Glutamatergic neuron (in vitro differentiated cells): Measurements from ENCODE around the gene STK17A. TPM values are rescaled to one million over a fixed set of nuclear protein-coding genes. Genes with fewer than 3 reads are reported as not detected.

Source experiments
- DNase-seq: peaks from one replicate; pipeline ENCODE4 v3.0.0; 2022
- H3K27ac Mint-ChIP-seq: one replicate; pipeline ENCODE4 v1.8.0; 2020; ENCODE audit warnings: mild to moderate bottlenecking, mixed read lengths, inconsistent platforms; ENCODE audit not compliant: unreplicated experiment
- H3K27me3 Mint-ChIP-seq: one replicate; pipeline ENCODE4 v1.8.0; 2020; ENCODE audit warnings: mild to moderate bottlenecking, moderate library complexity, mixed read lengths, inconsistent platforms; ENCODE audit not compliant: unreplicated experiment
- H3K36me3 Mint-ChIP-seq: one replicate; pipeline ENCODE4 v1.8.0; 2020; ENCODE audit warnings: mild to moderate bottlenecking, mixed read lengths, inconsistent platforms; ENCODE audit not compliant: unreplicated experiment
- H3K4me1 Mint-ChIP-seq: one replicate; pipeline ENCODE4 v1.8.0; 2020; ENCODE audit warnings: mild to moderate bottlenecking, low read depth, mixed read lengths, inconsistent platforms; ENCODE audit not compliant: unreplicated experiment
- H3K4me3 Mint-ChIP-seq: one replicate; pipeline ENCODE4 v1.8.0; 2020; ENCODE audit warnings: mild to moderate bottlenecking, mixed read lengths, inconsistent platforms; ENCODE audit not compliant: unreplicated experiment
- H3K9me3 Mint-ChIP-seq: one replicate; pipeline ENCODE4 v1.8.0; 2020; ENCODE audit warnings: mild to moderate bottlenecking, moderate library complexity, mixed read lengths, inconsistent platforms; ENCODE audit not compliant: unreplicated experiment
- total RNA-seq: library from RNA; stranded (reverse); fragmentation: NEBNext Ultra II Directional; extraction: Animal tissue kit (Norgen Biotek cat#: 25700); gene quantifications from one replicate; pipeline ENCODE4 v1.2.1, GENCODE V29; 2021; ENCODE audit not compliant: unreplicated experiment
- TF ChIP-seq, protein P1 (sequence below): fragments of 200-600 bp; sonication (generic); IDR thresholded peaks from one replicate; pipeline ENCODE4 v1.5.0; 2021; ENCODE audit not compliant: partially characterized antibody, unreplicated experiment

Gene STK17A
- total RNA-seq, 1 donor from 2014 or later: 26.8 TPM

DNA sequence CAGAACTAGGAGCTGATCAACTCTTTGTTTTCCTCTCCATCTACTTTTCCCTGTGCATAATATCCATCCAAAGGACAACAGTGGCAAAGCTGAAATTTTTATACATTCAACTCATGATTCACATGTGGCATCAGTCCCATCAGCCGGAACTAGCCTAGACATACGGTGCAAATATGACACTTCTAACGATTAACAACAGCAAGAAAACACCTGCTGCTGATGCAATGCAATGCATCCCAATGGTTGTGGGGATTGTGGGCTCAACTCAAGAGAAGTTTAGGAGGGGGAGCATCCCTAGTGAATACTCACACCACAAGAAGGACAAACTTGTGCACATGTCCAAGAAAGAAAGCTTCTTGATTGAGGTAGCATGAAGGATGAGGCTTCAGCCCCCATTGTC lies 20.5 kb upstream of the STK17A start:
- Mint-ChIP-seq H3K27me3 (peaks cover 2% of the 10 kb centered on the region), H3K4me1 (no peaks in the 10 kb centered on the region), H3K9me3 (peaks cover 10% of the 10 kb centered on the region), H3K36me3 (peaks cover 11% of the 10 kb centered on the region), H3K27ac (no peak overlapping the region), H3K4me3 (no peak overlapping the region)
- no peak for DNase-seq
- TF ChIP-seq, protein P1, sequence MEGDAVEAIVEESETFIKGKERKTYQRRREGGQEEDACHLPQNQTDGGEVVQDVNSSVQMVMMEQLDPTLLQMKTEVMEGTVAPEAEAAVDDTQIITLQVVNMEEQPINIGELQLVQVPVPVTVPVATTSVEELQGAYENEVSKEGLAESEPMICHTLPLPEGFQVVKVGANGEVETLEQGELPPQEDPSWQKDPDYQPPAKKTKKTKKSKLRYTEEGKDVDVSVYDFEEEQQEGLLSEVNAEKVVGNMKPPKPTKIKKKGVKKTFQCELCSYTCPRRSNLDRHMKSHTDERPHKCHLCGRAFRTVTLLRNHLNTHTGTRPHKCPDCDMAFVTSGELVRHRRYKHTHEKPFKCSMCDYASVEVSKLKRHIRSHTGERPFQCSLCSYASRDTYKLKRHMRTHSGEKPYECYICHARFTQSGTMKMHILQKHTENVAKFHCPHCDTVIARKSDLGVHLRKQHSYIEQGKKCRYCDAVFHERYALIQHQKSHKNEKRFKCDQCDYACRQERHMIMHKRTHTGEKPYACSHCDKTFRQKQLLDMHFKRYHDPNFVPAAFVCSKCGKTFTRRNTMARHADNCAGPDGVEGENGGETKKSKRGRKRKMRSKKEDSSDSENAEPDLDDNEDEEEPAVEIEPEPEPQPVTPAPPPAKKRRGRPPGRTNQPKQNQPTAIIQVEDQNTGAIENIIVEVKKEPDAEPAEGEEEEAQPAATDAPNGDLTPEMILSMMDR: no peak

DNA sequence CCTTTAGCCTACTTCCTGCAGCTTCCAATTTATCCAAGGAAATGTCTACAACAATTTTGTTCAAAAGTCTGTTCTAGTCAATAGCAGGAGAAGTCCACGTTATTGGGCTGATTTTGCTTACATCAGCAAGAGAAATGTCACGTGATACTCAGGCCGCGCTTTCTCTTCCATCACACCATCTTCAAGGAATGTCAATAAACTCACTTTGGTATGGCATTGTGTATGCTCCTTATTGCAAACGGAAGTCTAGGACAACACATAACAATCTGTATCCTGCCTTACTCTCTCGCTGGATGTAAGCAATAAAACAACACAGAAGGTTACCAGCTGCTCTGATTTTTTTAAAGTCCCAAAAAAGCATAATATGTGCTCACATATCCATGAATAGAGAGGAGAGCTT lies 17.1 kb upstream of the STK17A start:
- no peak overlapping the region for H3K27ac Mint-ChIP-seq
- peaks cover 4% of the 10 kb centered on the region for H3K36me3 Mint-ChIP-seq

DNA sequence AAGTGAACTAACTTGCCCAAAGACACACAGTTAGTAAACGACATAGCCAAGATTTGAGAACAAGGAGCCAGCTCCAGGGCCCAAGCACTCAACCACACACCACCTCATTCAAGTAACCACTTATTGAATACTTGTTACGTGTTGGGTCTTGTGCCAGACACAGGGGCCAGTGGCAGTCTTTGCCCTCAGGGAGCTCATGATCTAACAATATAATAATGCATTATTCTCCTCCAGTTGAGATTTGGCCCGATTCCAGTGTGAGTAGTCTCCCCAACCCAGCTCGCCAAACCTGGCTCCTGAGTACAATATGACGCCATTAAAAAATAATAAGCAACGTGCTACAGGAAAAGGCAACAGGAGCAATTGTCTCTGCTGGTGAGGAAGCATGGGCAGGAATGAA lies 14.4 kb upstream of the STK17A start:
- H3K27ac Mint-ChIP-seq: no peak overlapping the region
- H3K27me3 Mint-ChIP-seq: no peaks in the 10 kb centered on the region
- TF ChIP-seq, protein P1: no peak
- H3K36me3 Mint-ChIP-seq: no peaks in the 10 kb centered on the region
- no peak overlapping the region for H3K4me3 Mint-ChIP-seq
- H3K4me1 Mint-ChIP-seq: no peaks in the 10 kb centered on the region
- H3K9me3 Mint-ChIP-seq: no peaks in the 10 kb centered on the region
- DNase-seq: no peak

More for the DNA sequence above, 17.1 kb upstream of the STK17A start:
- Mint-ChIP-seq H3K4me3 (no peak overlapping the region), H3K4me1 (no peaks in the 10 kb centered on the region), H3K27me3 (no peaks in the 10 kb centered on the region), H3K9me3 (peaks cover 2% of the 10 kb centered on the region)
- no peak for DNase-seq
- TF ChIP-seq, protein P1: no peak

DNA sequence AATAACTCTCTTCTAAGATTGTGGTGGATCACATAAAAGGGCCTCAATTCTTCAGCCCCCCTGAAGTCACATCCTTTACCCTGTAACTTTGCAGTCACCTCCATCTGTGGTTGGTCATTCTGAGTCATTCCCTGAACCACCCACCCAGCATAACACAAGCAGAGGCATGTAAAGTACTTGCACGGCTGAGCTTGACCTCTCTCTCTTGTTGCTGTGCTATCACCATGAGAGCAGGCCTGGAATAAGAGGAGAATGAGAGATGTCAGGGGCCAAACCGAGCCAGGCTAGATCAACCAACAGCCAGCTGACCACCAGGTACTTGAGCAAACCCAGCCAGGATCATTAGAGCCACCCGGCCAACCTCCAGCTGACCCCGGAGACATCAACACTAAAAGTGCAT lies 13.5 kb upstream of the STK17A start:
- no peak for DNase-seq
- H3K36me3 Mint-ChIP-seq: no peaks in the 10 kb centered on the region
- H3K9me3 Mint-ChIP-seq: no peaks in the 10 kb centered on the region
- no peak overlapping the region for H3K4me3 Mint-ChIP-seq
- H3K4me1 Mint-ChIP-seq: no peaks in the 10 kb centered on the region
- no peaks in the 10 kb centered on the region for H3K27me3 Mint-ChIP-seq
- TF ChIP-seq, protein P1: no peak
- H3K27ac Mint-ChIP-seq: no peak overlapping the region

DNA sequence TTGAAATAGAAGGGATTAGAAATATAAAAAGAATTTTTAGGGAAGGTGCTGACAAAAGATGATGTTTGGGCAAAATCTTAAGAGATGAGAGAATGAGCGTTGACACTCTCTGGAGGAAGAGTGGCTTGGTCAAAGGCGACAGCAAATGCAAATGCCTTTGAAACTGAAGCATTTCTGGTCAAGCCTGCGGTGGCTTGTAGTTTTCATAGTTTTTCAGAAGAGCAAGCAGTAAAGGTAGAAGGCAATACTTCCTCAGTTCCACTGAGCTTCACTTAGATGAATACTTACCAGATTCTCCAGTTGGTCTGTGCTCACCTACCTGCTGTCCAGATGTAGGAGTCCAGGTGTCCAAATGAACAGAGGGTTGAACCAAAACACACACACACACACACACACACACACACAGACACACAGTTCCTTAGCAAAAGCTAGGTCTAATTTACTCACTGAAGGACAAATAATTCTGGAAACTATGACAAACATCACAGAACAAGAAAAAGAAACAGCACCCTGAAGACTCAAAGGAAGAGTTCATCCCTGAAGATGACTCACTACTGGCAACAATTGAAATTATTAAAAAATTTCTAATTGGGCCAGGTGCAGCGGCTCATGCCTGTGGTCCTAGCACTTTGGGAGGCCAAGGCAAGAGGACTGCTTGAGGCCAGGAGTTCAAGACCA lies 12.1 kb upstream of the STK17A start:
- Mint-ChIP-seq H3K27me3 (no peaks in the 10 kb centered on the region), H3K9me3 (no peaks in the 10 kb centered on the region), H3K27ac (no peak overlapping the region), H3K4me1 (no peaks in the 10 kb centered on the region), H3K4me3 (no peak overlapping the region), H3K36me3 (no peaks in the 10 kb centered on the region)
- DNase-seq: no peak
- TF ChIP-seq, protein P1: no peak
